Measurements from ENCODE around the gene SFT2D1.

DNA sequence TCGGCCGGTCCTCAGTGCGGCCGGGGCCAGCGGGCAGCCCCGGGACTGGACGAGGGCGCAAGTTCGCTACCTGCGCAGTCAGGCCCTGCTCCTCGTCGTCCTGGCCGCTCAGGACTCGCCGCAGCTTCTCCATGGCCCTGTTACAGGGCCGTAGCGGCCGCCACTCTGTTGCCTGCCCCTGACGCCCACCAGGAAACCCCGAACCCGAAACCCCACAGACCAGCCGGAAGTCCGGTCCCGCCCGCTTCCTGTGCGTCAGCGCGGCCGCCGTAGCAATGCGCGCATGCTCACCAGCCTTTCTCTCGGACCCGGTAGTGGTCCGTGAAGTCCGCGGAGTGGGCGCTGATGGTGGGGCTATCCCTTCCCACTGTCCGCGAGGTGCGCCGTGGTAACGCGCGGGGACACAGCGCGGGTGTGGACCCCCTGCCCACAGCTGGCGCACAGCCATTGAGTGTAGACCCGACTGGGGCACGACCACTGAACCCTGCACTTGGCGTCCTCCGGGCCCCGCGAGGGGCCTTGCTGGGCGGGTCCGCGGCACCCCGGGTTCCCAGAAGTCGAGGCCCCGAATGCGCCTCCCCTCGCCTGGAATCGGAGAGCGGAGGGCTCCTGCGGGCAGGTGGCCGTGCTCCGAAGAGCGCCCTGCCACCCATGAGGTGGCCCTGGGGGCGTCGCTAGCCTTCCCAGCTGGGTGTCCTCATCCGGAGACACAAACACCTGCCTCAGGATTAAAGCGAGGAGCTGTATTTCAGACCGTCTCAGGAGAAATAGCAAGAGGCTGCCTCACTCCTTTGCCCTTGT lies at the start of gene SFT2D1:
- TF ChIP-seq, protein P1, sequence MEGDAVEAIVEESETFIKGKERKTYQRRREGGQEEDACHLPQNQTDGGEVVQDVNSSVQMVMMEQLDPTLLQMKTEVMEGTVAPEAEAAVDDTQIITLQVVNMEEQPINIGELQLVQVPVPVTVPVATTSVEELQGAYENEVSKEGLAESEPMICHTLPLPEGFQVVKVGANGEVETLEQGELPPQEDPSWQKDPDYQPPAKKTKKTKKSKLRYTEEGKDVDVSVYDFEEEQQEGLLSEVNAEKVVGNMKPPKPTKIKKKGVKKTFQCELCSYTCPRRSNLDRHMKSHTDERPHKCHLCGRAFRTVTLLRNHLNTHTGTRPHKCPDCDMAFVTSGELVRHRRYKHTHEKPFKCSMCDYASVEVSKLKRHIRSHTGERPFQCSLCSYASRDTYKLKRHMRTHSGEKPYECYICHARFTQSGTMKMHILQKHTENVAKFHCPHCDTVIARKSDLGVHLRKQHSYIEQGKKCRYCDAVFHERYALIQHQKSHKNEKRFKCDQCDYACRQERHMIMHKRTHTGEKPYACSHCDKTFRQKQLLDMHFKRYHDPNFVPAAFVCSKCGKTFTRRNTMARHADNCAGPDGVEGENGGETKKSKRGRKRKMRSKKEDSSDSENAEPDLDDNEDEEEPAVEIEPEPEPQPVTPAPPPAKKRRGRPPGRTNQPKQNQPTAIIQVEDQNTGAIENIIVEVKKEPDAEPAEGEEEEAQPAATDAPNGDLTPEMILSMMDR (IDR thresholded peaks at IDR 0.05): no peak
- peak; percentile 53 for TF ChIP-seq EZH2 (IDR thresholded peaks at IDR 0.05)
